Keratinocyte (primary cell): ENCODE measurements around the gene DNAAF5. TPM values are rescaled to one million over a fixed set of nuclear protein-coding genes. Genes with fewer than 3 reads are reported as not detected.

Source experiments
- DNase-seq: peaks from one replicate; pipeline ENCODE4 v3.0.0-alpha.2; 2011; ENCODE audit warnings: low read depth, missing footprints, low spot score
- FAIRE-seq: peaks from 2 replicates; lab custom pipeline; 2011; peaks lifted over from hg19 to GRCh38; lab: Jason Lieb, UNC
- H2AFZ ChIP-seq: 2 replicates; pipeline ENCODE4 v1.6.0; 2012; ENCODE audit warnings: low read length, control low read depth, inconsistent platforms; ENCODE audit not compliant: control insufficient read depth
- H3K27ac ChIP-seq: 2 replicates; pipeline ENCODE4 v1.5.1; 2011; ENCODE audit warnings: low read length; ENCODE audit not compliant: control insufficient read depth, insufficient read depth
- H3K27me3 ChIP-seq: 3 replicates; pipeline ENCODE4 v1.6.0; 2011; ENCODE audit warnings: low read length; ENCODE audit not compliant: control insufficient read depth, insufficient read depth; ENCODE audit errors: extremely low read depth
- H3K36me3 ChIP-seq, 2 experiments: 2 replicates in 1 of 2; 3 replicates in 1 of 2; pipeline ENCODE4 v1.5.1; 2011; ENCODE audit warnings: low read length in 2 of 2, mild to moderate bottlenecking in 1 of 2; ENCODE audit not compliant: control insufficient read depth in 2 of 2, insufficient read depth in 2 of 2; ENCODE audit errors: extremely low read depth in 1 of 2
- H3K4me1 ChIP-seq: 3 replicates; pipeline ENCODE4 v1.5.1; 2011; ENCODE audit warnings: low read length; ENCODE audit not compliant: control insufficient read depth, insufficient read depth; ENCODE audit errors: extremely low read depth
- H3K4me2 ChIP-seq: 3 replicates; pipeline ENCODE4 v1.6.0; 2011; ENCODE audit warnings: low read depth, low read length; ENCODE audit not compliant: control insufficient read depth, insufficient read depth; ENCODE audit errors: extremely low read depth
- H3K4me3 ChIP-seq, 3 experiments: fragments of 200-600 bp in 1 of 3; sonication (generic) in 1 of 3; 2 replicates in 2 of 3; 3 replicates in 1 of 3; pipeline ENCODE4 v1.5.1; 2011 to 2016; ENCODE audit warnings: low read length in 3 of 3, mild to moderate bottlenecking in 3 of 3, control low read depth in 2 of 3, inconsistent platforms in 1 of 3, low read depth in 1 of 3, mixed read lengths in 1 of 3, mixed run types in 1 of 3, moderate library complexity in 1 of 3; ENCODE audit not compliant: control insufficient read depth in 2 of 3, insufficient read depth in 2 of 3; ENCODE audit errors: extremely low read depth in 1 of 3
- H3K79me2 ChIP-seq: 2 replicates; pipeline ENCODE4 v1.6.0; 2012; ENCODE audit warnings: low read length; ENCODE audit not compliant: control insufficient read depth, insufficient read depth
- H3K9ac ChIP-seq: 3 replicates; pipeline ENCODE4 v1.6.0; 2011; ENCODE audit warnings: low read length; ENCODE audit not compliant: control insufficient read depth, insufficient read depth; ENCODE audit errors: extremely low read depth
- H3K9me1 ChIP-seq: 3 replicates; pipeline ENCODE4 v1.6.0; 2011; ENCODE audit warnings: low read length; ENCODE audit not compliant: control insufficient read depth, insufficient read depth; ENCODE audit errors: extremely low read depth
- H3K9me3 ChIP-seq: 2 replicates; pipeline ENCODE4 v1.5.1; 2012; ENCODE audit warnings: low read depth, low read length; ENCODE audit not compliant: control insufficient read depth
- H4K20me1 ChIP-seq: 3 replicates; pipeline ENCODE4 v1.6.0; 2011; ENCODE audit warnings: low read length; ENCODE audit not compliant: control insufficient read depth, insufficient read depth; ENCODE audit errors: extremely low read depth
- CTCF ChIP-seq, 3 experiments: IDR thresholded peaks in 1 of 3; conservative IDR thresholded peaks in 1 of 3; optimal IDR thresholded peaks in 1 of 3; 2 replicates in 2 of 3; 3 replicates in 1 of 3; pipeline versions ENCODE3 to v1.5.1; 2011; ENCODE audit warnings: low read length in 3 of 3, mild to moderate bottlenecking in 3 of 3, moderate library complexity in 2 of 3, control low read depth in 1 of 3, inconsistent platforms in 1 of 3; ENCODE audit not compliant: insufficient read depth in 2 of 3; ENCODE audit errors: extremely low read depth in 1 of 3
- EZH2 ChIP-seq: IDR thresholded peaks from one replicate; pipeline ENCODE4 v1.6.1; 2012; ENCODE audit warnings: inconsistent platforms, mild to moderate bottlenecking, low read length, moderate library complexity
- dilution Hi-C: fragments of 300-500 bp; cut with MboI; formaldehyde crosslinking; loops from one replicate; pipeline ENCODE4 v1.7.0; 2020; ENCODE audit warnings: low sequenced_read_pairs; ENCODE audit not compliant: extremely low pct_ligation_motif_present
- polyA plus RNA-seq, 5 experiments: library from polyadenylated mRNA; depleted of rRNA in 3 of 5; stranded (reverse) in 3 of 5; stranded (forward) in 1 of 5; unstranded in 1 of 5; fragments of >200 nt; gene quantifications; 1 replicate in 1 of 5; 2 replicates in 3 of 5; 3 replicates in 1 of 5; pipeline versions ENCODE4 v1.2.1 to v1.2.3, GENCODE V29; 2011 to 2012; ENCODE audit warnings: missing spikeins in 2 of 5, low read depth in 1 of 5, low replicate concordance in 1 of 5

The DNAAF5 gene
- polyA plus RNA-seq, 1 donor (not counting 4 experiments of a cell fraction or from before 2014, with no cell fraction given): 16.3 TPM

GRCh38 chr7:824081-824480, 97.6 kb downstream of the DNAAF5 start:
- FAIRE-seq (no peak), DNase-seq (no peak)
- Histone ChIP-seq H3K9me3 (no peaks in the 10 kb centered on the region), H3K9me1 (no peaks in the 10 kb centered on the region), H3K4me1 (peaks cover 43% of the 10 kb centered on the region), H3K36me3 (peaks cover 0 to 20% of the 10 kb centered on the region in 2 experiments), H3K4me2 (peak overlapping the region; percentile 69), H3K27ac (peak overlapping the region; percentile 49), H3K9ac (peak overlapping the region; percentile 53), H3K4me3 (no peak overlapping the region), H2AFZ (no peak overlapping the region), H3K27me3 (no peaks in the 10 kb centered on the region), H3K79me2 (peaks cover 96% of the 10 kb centered on the region), H4K20me1 (peaks cover 4% of the 10 kb centered on the region)
- TF ChIP-seq EZH2 (no peak), CTCF (optimal IDR thresholded peaks at IDR 0.05 in 1 of 3, IDR thresholded peaks at IDR 0.05 in 1 of 3, conservative IDR thresholded peaks at IDR 0.05 in 1 of 3; ENCODE audit: extremely low read depth in 1 of 3, insufficient read depth in 2 of 3, low read length in 3 of 3) (no peak)
- dilution Hi-C loops: no loop called here

- DNase-seq (no peak), FAIRE-seq (no peak)
- peak overlapping the region; percentile 48 for H3K9ac ChIP-seq
- H3K4me3 ChIP-seq: no peak overlapping the region
- peaks cover 95% of the 10 kb centered on the region for H3K79me2 ChIP-seq
- TF ChIP-seq EZH2 (no peak), CTCF (optimal IDR thresholded peaks at IDR 0.05 in 1 of 3, IDR thresholded peaks at IDR 0.05 in 1 of 3, conservative IDR thresholded peaks at IDR 0.05 in 1 of 3; ENCODE audit: extremely low read depth in 1 of 3, insufficient read depth in 2 of 3, low read length in 3 of 3) (no peak)
- peak overlapping the region; percentile 49 for H3K27ac ChIP-seq
- no peak overlapping the region for H2AFZ ChIP-seq
- peaks cover 43% of the 10 kb centered on the region for H3K4me1 ChIP-seq
- H3K4me2 ChIP-seq: peak overlapping the region; percentile 69
- H3K27me3 ChIP-seq: no peaks in the 10 kb centered on the region
- dilution Hi-C loops: no loop called here
- H3K9me1 ChIP-seq: no peaks in the 10 kb centered on the region
- peaks cover 4% of the 10 kb centered on the region for H4K20me1 ChIP-seq
- H3K9me3 ChIP-seq: no peaks in the 10 kb centered on the region
- H3K36me3 ChIP-seq: peaks cover 0 to 22% of the 10 kb centered on the region in 2 experiments
Observed at GRCh38 chr7:824664-825063, 98.2 kb downstream of the DNAAF5 start.
